ENCODE results near the gene GFOD2. TPM values are rescaled to one million over a fixed set of nuclear protein-coding genes. Genes with fewer than 3 reads are reported as not detected.

GFOD2 gene
- total and polyA plus RNA-seq, 3 donors from 2014 or later: 18.0 to 23.0 (median 20.4) TPM

- no peaks in the 10 kb centered on the region for H3K9me3 ChIP-seq
- H3K36me3 ChIP-seq (ENCODE audit: low read depth, missing control alignments): no peaks in the 10 kb centered on the region
- intact Hi-C loops (cut with DNase I; ENCODE audit: low total_unique reads): no loop called here
- WGBS, 2 donors: 95 to 98% methylated on average over 13 to 28 of the region's 28 CpGs
- TF ChIP-seq, protein P1, sequence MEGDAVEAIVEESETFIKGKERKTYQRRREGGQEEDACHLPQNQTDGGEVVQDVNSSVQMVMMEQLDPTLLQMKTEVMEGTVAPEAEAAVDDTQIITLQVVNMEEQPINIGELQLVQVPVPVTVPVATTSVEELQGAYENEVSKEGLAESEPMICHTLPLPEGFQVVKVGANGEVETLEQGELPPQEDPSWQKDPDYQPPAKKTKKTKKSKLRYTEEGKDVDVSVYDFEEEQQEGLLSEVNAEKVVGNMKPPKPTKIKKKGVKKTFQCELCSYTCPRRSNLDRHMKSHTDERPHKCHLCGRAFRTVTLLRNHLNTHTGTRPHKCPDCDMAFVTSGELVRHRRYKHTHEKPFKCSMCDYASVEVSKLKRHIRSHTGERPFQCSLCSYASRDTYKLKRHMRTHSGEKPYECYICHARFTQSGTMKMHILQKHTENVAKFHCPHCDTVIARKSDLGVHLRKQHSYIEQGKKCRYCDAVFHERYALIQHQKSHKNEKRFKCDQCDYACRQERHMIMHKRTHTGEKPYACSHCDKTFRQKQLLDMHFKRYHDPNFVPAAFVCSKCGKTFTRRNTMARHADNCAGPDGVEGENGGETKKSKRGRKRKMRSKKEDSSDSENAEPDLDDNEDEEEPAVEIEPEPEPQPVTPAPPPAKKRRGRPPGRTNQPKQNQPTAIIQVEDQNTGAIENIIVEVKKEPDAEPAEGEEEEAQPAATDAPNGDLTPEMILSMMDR (IDR thresholded peaks at IDR 0.05): no peak
- no peak for TF ChIP-seq POLR2A (IDR thresholded peaks at IDR 0.05)
- no peak overlapping the region for H3K4me3 ChIP-seq
- no peak for DNase-seq
- peaks cover 12% of the 10 kb centered on the region for H3K4me1 ChIP-seq
- no peaks in the 10 kb centered on the region for H3K27me3 ChIP-seq
- H3K27ac ChIP-seq: peak overlapping the region in 1 of 2 donors; percentile 64
Observed at GRCh38 chr16:67674851-67675578, 44.1 kb downstream of the GFOD2 start.

GRCh38 chr16:67673712-67674580 is 45.2 kb downstream of the GFOD2 start:
- Histone ChIP-seq H3K4me3 (no peak overlapping the region), H3K27me3 (no peaks in the 10 kb centered on the region), H3K36me3 (ENCODE audit: low read depth, missing control alignments) (no peaks in the 10 kb centered on the region), H3K4me1 (peaks cover 12% of the 10 kb centered on the region), H3K27ac (peak overlapping the region; percentile 55 to 64), H3K9me3 (no peaks in the 10 kb centered on the region)
- TF ChIP-seq POLR2A (IDR thresholded peaks at IDR 0.05): no peak
- TF ChIP-seq, protein P1 (IDR thresholded peaks at IDR 0.05): no peak
- intact Hi-C loops (cut with DNase I; ENCODE audit: low total_unique reads): no loop called here
- 57 to 63% methylated on average over 16 to 21 of the region's 21 CpGs for WGBS, 2 donors
- DNase-seq: peak; percentile 46

DNA sequence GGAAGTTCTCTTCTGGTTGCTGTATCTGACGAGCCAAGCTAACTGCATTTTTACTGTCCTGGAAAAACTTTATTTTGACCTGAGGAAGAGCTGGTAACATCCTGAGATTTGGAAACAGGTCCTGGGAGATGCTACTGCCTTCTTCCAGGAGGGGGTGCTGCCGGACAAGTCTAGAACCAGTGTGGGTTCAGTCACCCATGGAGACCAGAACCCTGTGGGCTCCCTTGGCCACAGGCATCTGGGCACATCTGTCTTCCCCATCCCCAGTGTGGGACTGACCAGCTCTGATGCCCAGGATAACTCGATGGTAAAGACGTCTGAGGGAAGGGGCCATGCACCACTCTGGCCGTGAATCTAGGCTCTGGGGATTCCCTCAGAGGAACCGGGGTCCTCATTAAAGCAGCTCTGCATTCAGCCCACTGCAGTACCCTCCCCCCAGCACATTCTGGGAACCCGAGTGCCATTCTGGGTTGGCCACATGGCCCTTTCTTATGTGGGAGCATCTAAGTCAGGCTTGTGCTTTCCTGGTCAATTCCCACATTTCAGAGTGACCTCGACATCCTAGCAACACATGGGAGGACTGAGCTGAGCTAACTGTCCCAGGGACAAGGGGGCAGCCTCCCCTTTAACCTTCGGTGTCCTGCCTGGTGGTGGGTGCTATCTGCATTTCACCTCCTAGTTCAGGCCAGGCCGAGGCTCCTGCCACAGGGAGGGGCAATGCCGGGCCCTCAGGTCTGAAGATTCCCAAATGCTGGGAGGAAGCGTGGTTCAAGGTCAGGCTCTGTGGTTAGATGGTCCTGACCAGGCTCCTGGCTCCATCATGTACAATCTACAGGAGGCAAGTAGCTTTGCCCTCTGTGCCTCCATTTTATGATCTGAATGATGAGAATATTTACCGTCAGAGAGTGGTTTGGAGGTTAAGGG is 46.1 kb downstream of the GFOD2 start:
- 51 to 54% methylated on average over 10 to 11 of the region's 13 CpGs for WGBS, 2 donors
- no peak for TF ChIP-seq POLR2A (IDR thresholded peaks at IDR 0.05)
- TF ChIP-seq, protein P1 (IDR thresholded peaks at IDR 0.05): peak; percentile 40 to 54 (median 51)

DNA sequence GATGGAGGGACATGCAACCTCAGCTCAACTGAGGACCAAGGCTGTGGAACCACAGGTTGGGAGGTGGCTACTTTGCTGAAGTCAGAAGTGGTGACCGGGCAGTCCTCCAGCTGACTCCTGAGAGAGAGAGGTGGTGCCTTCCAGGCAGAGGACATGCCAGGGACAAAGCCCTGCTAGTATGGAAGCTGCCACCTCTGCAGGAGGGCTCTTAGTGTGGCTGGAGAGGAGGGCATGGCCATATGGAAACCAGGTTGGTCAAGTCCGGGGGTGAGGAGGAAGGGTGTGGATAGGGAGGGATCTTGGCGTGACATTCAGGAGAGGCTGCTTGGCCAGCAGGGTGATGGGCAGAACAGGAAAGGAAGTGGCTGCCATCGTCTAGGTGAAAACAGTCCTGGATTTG is 46.8 kb downstream of the GFOD2 start:
- no peaks in the 10 kb centered on the region for H3K36me3 ChIP-seq (ENCODE audit: low read depth, missing control alignments)
- H3K4me1 ChIP-seq: peaks cover 22% of the 10 kb centered on the region
- no peak for TF ChIP-seq POLR2A (IDR thresholded peaks at IDR 0.05)
- TF ChIP-seq, protein P1 (IDR thresholded peaks at IDR 0.05): no peak
- WGBS, 2 donors: 52 to 59% methylated on average over 4 of the region's 4 CpGs
- H3K27me3 ChIP-seq: no peaks in the 10 kb centered on the region
- intact Hi-C loops (cut with DNase I; ENCODE audit: low total_unique reads): no loop called here
- H3K4me3 ChIP-seq: no peak overlapping the region
- H3K9me3 ChIP-seq: no peaks in the 10 kb centered on the region
- no peak for DNase-seq
- no peak overlapping the region for H3K27ac ChIP-seq

More for the DNA sequence above, 46.1 kb downstream of the GFOD2 start:
- H3K27ac ChIP-seq: peak overlapping the region; percentile 55 to 64
- peak; percentile 76 for DNase-seq
- H3K9me3 ChIP-seq: no peaks in the 10 kb centered on the region
- no peaks in the 10 kb centered on the region for H3K27me3 ChIP-seq
- no peaks in the 10 kb centered on the region for H3K36me3 ChIP-seq (ENCODE audit: low read depth, missing control alignments)
- peaks cover 15% of the 10 kb centered on the region for H3K4me1 ChIP-seq
- intact Hi-C loops (cut with DNase I; ENCODE audit: low total_unique reads): no loop called here
- no peak overlapping the region for H3K4me3 ChIP-seq
